ENCODE results near the gene MGAT1. TPM values are rescaled to one million over a fixed set of nuclear protein-coding genes. Genes with fewer than 3 reads are reported as not detected.

Gene MGAT1
- total and polyA plus RNA-seq, 9 donors: 66.6 to 154 (median 128) TPM

GRCh38 chr5:180832638-180833068, 30.0 kb upstream of the MGAT1 start:
- no peak for DNase-seq
- peaks cover 5% of the 10 kb centered on the region for H3K4me1 ChIP-seq (ENCODE audit: insufficient read depth)
- H3K4me3 ChIP-seq: peak overlapping the region; percentile 87
- intact Hi-C loops (cut with DNase I): loop anchor here in 1 of 4 donors (5.0 kb wide), 1 partner anchor 45 kb away; no protein-coding TSS in a partner anchor
- H3K27ac ChIP-seq: no peak overlapping the region
- no peaks in the 10 kb centered on the region for H3K36me3 ChIP-seq
- TF ChIP-seq POLR2A (IDR thresholded peaks at IDR 0.05): no peak
- no peak for TF ChIP-seq CTCF (IDR thresholded peaks at IDR 0.05)
- no peak for TF ChIP-seq EP300 (IDR thresholded peaks at IDR 0.05)
- 42 to 51% (median 51%) methylated on average over 2 of the region's 2 CpGs for WGBS, 3 donors
- H3K9me3 ChIP-seq: no peaks in the 10 kb centered on the region
- no peaks in the 10 kb centered on the region for H3K27me3 ChIP-seq

- H3K9me3 ChIP-seq: no peaks in the 10 kb centered on the region
- no peaks in the 10 kb centered on the region for H3K27me3 ChIP-seq
- 0 to 2% (median 1%) methylated on average over 74 to 80 of the region's 80 CpGs for WGBS, 3 donors
- peak; percentile 79 for TF ChIP-seq POLR2A (IDR thresholded peaks at IDR 0.05)
- TF ChIP-seq EP300 (IDR thresholded peaks at IDR 0.05): no peak
- TF ChIP-seq CTCF (IDR thresholded peaks at IDR 0.05): peak; percentile 14 to 43 (median 31)
- H3K4me3 ChIP-seq: peak overlapping the region; percentile 87
- H3K4me1 ChIP-seq (ENCODE audit: insufficient read depth): peaks cover 5% of the 10 kb centered on the region
- DNase-seq: peak; percentile 86 to 92 (median 89)
- no peaks in the 10 kb centered on the region for H3K36me3 ChIP-seq
- peak overlapping the region; percentile 93 to 98 for H3K27ac ChIP-seq
- intact Hi-C loops (cut with DNase I): loop anchor here in 1 of 4 donors (5.0 kb wide), 1 partner anchor 44 kb away; no protein-coding TSS in a partner anchor
Observed at GRCh38 chr5:180831139-180832093, 28.8 kb upstream of the MGAT1 start.

- H3K4me1 ChIP-seq (ENCODE audit: insufficient read depth): peaks cover 5% of the 10 kb centered on the region
- intact Hi-C loops (cut with DNase I): loop anchor here in 1 of 4 donors (5.0 kb wide), 1 partner anchor 43 kb away; no protein-coding TSS in a partner anchor
Observed at GRCh38 chr5:180830253-180831138, 27.9 kb upstream of the MGAT1 start.

More at GRCh38 chr5:180830253-180831138, 27.9 kb upstream of the MGAT1 start:
- H3K9me3 ChIP-seq: no peaks in the 10 kb centered on the region
- peak; percentile 61 to 76 (median 68) for DNase-seq
- H3K36me3 ChIP-seq: no peaks in the 10 kb centered on the region
- 31 to 36% (median 34%) methylated on average over 35 of the region's 35 CpGs for WGBS, 3 donors
- TF ChIP-seq EP300 (IDR thresholded peaks at IDR 0.05) (no peak), POLR2A (IDR thresholded peaks at IDR 0.05) (peak; percentile 27), CTCF (IDR thresholded peaks at IDR 0.05) (no peak)
- H3K27ac ChIP-seq: peak overlapping the region; percentile 93 to 98
- no peaks in the 10 kb centered on the region for H3K27me3 ChIP-seq
- H3K4me3 ChIP-seq: peak overlapping the region; percentile 87
